Measurements from ENCODE around the gene MAP1LC3B2.
A peak's percentile ranks its signal among the peaks of the same experiment; 100 is the strongest.

Gene MAP1LC3B2

GRCh38 chr12:116599285-116600136 is 40.3 kb downstream of the MAP1LC3B2 start:
- H3K27me3 ChIP-seq (replicated peaks; ENCODE audit: control insufficient read depth, insufficient read depth, low read length): no peaks in the 10 kb centered on the region
- H3K4me1 ChIP-seq (ENCODE audit: control insufficient read depth, insufficient read depth, low read length): peaks cover 61% of the 10 kb centered on the region
- no peaks in the 10 kb centered on the region for H3K36me3 ChIP-seq (ENCODE audit: control insufficient read depth, insufficient read depth, low read length, severe bottlenecking)
- H3K9ac ChIP-seq (ENCODE audit: low read length): peak overlapping the region; percentile 81
- peak; percentile 89 for DNase-seq (ENCODE audit: low read depth)
- H3K9me3 ChIP-seq (ENCODE audit: control insufficient read depth, low read length): no peaks in the 10 kb centered on the region
- H3K4me3 ChIP-seq (ENCODE audit: low read length): peak overlapping the region; percentile 66

GRCh38 chr12:116600959-116601918 is 42.1 kb downstream of the MAP1LC3B2 start:
- Histone ChIP-seq H3K4me3 (ENCODE audit: low read length) (no peak overlapping the region), H3K36me3 (ENCODE audit: control insufficient read depth, insufficient read depth, low read length, severe bottlenecking) (no peaks in the 10 kb centered on the region), H3K27me3 (replicated peaks; ENCODE audit: control insufficient read depth, insufficient read depth, low read length) (no peaks in the 10 kb centered on the region), H3K4me1 (ENCODE audit: control insufficient read depth, insufficient read depth, low read length) (peaks cover 55% of the 10 kb centered on the region), H3K9me3 (ENCODE audit: control insufficient read depth, low read length) (no peaks in the 10 kb centered on the region), H3K9ac (ENCODE audit: low read length) (peak overlapping the region; percentile 2)
- peak; percentile 14 for DNase-seq (ENCODE audit: low read depth)

GRCh38 chr12:116601933-116602810 is 43.0 kb downstream of the MAP1LC3B2 start:
- no peak overlapping the region for H3K4me3 ChIP-seq (ENCODE audit: low read length)
- DNase-seq (ENCODE audit: low read depth): peak; percentile 13
- H3K9me3 ChIP-seq (ENCODE audit: control insufficient read depth, low read length): no peaks in the 10 kb centered on the region
- H3K27me3 ChIP-seq (replicated peaks; ENCODE audit: control insufficient read depth, insufficient read depth, low read length): no peaks in the 10 kb centered on the region
- H3K4me1 ChIP-seq (ENCODE audit: control insufficient read depth, insufficient read depth, low read length): peaks cover 55% of the 10 kb centered on the region
- no peaks in the 10 kb centered on the region for H3K36me3 ChIP-seq (ENCODE audit: control insufficient read depth, insufficient read depth, low read length, severe bottlenecking)
- H3K9ac ChIP-seq (ENCODE audit: low read length): no peak overlapping the region

GRCh38 chr12:116603546-116604177 is 44.5 kb downstream of the MAP1LC3B2 start:
- H3K27me3 ChIP-seq (replicated peaks; ENCODE audit: control insufficient read depth, insufficient read depth, low read length): no peaks in the 10 kb centered on the region
- no peak for DNase-seq (ENCODE audit: low read depth)
- H3K4me1 ChIP-seq (ENCODE audit: control insufficient read depth, insufficient read depth, low read length): peaks cover 42% of the 10 kb centered on the region
- H3K4me3 ChIP-seq (ENCODE audit: low read length): peak overlapping the region; percentile 81
- peak overlapping the region; percentile 22 for H3K9ac ChIP-seq (ENCODE audit: low read length)
- no peaks in the 10 kb centered on the region for H3K36me3 ChIP-seq (ENCODE audit: control insufficient read depth, insufficient read depth, low read length, severe bottlenecking)
- H3K9me3 ChIP-seq (ENCODE audit: control insufficient read depth, low read length): no peaks in the 10 kb centered on the region

GRCh38 chr12:116604178-116604895 is 45.2 kb downstream of the MAP1LC3B2 start:
- Histone ChIP-seq H3K36me3 (ENCODE audit: control insufficient read depth, insufficient read depth, low read length, severe bottlenecking) (no peaks in the 10 kb centered on the region), H3K4me3 (ENCODE audit: low read length) (peak overlapping the region; percentile 81), H3K9ac (ENCODE audit: low read length) (peak overlapping the region; percentile 70), H3K27me3 (replicated peaks; ENCODE audit: control insufficient read depth, insufficient read depth, low read length) (no peaks in the 10 kb centered on the region), H3K9me3 (ENCODE audit: control insufficient read depth, low read length) (no peaks in the 10 kb centered on the region), H3K4me1 (ENCODE audit: control insufficient read depth, insufficient read depth, low read length) (peaks cover 41% of the 10 kb centered on the region)
- no peak for DNase-seq (ENCODE audit: low read depth)

GRCh38 chr12:116604951-116605641 is 45.9 kb downstream of the MAP1LC3B2 start:
- H3K4me1 ChIP-seq (ENCODE audit: control insufficient read depth, insufficient read depth, low read length): peaks cover 40% of the 10 kb centered on the region
- H3K27me3 ChIP-seq (replicated peaks; ENCODE audit: control insufficient read depth, insufficient read depth, low read length): no peaks in the 10 kb centered on the region
- no peaks in the 10 kb centered on the region for H3K36me3 ChIP-seq (ENCODE audit: control insufficient read depth, insufficient read depth, low read length, severe bottlenecking)
- no peaks in the 10 kb centered on the region for H3K9me3 ChIP-seq (ENCODE audit: control insufficient read depth, low read length)
- no peak for DNase-seq (ENCODE audit: low read depth)
- peak overlapping the region; percentile 70 for H3K9ac ChIP-seq (ENCODE audit: low read length)
- H3K4me3 ChIP-seq (ENCODE audit: low read length): peak overlapping the region; percentile 81

GRCh38 chr12:116606397-116606796 is 47.2 kb downstream of the MAP1LC3B2 start:
- H3K4me1 ChIP-seq (ENCODE audit: control insufficient read depth, insufficient read depth, low read length): peaks cover 38% of the 10 kb centered on the region
- no peaks in the 10 kb centered on the region for H3K27me3 ChIP-seq (replicated peaks; ENCODE audit: control insufficient read depth, insufficient read depth, low read length)
- H3K9me3 ChIP-seq (ENCODE audit: control insufficient read depth, low read length): no peaks in the 10 kb centered on the region
- no peak overlapping the region for H3K9ac ChIP-seq (ENCODE audit: low read length)
- H3K4me3 ChIP-seq (ENCODE audit: low read length): no peak overlapping the region
- DNase-seq (ENCODE audit: low read depth): no peak
- no peaks in the 10 kb centered on the region for H3K36me3 ChIP-seq (ENCODE audit: control insufficient read depth, insufficient read depth, low read length, severe bottlenecking)

- Histone ChIP-seq H3K4me1 (ENCODE audit: control insufficient read depth, insufficient read depth, low read length) (peaks cover 32% of the 10 kb centered on the region), H3K9ac (ENCODE audit: low read length) (no peak overlapping the region), H3K36me3 (ENCODE audit: control insufficient read depth, insufficient read depth, low read length, severe bottlenecking) (no peaks in the 10 kb centered on the region), H3K27me3 (replicated peaks; ENCODE audit: control insufficient read depth, insufficient read depth, low read length) (no peaks in the 10 kb centered on the region), H3K9me3 (ENCODE audit: control insufficient read depth, low read length) (no peaks in the 10 kb centered on the region), H3K4me3 (ENCODE audit: low read length) (no peak overlapping the region)
- DNase-seq (ENCODE audit: low read depth): no peak
Observed at GRCh38 chr12:116607039-116607438, 47.9 kb downstream of the MAP1LC3B2 start.

GRCh38 chr12:116609319-116610114 is 50.3 kb downstream of the MAP1LC3B2 start:
- no peaks in the 10 kb centered on the region for H3K9me3 ChIP-seq (ENCODE audit: control insufficient read depth, low read length)
- DNase-seq (ENCODE audit: low read depth): peak; percentile 13

More at GRCh38 chr12:116609319-116610114, 50.3 kb downstream of the MAP1LC3B2 start:
- H3K4me3 ChIP-seq (ENCODE audit: low read length): no peak overlapping the region
- H3K9ac ChIP-seq (ENCODE audit: low read length): peak overlapping the region; percentile 17
- no peaks in the 10 kb centered on the region for H3K27me3 ChIP-seq (replicated peaks; ENCODE audit: control insufficient read depth, insufficient read depth, low read length)
- H3K4me1 ChIP-seq (ENCODE audit: control insufficient read depth, insufficient read depth, low read length): peaks cover 18% of the 10 kb centered on the region
- no peaks in the 10 kb centered on the region for H3K36me3 ChIP-seq (ENCODE audit: control insufficient read depth, insufficient read depth, low read length, severe bottlenecking)

All from adipocyte (in vitro differentiated cells).